ENCODE results near the gene FNTB.

Gene FNTB, protein sequence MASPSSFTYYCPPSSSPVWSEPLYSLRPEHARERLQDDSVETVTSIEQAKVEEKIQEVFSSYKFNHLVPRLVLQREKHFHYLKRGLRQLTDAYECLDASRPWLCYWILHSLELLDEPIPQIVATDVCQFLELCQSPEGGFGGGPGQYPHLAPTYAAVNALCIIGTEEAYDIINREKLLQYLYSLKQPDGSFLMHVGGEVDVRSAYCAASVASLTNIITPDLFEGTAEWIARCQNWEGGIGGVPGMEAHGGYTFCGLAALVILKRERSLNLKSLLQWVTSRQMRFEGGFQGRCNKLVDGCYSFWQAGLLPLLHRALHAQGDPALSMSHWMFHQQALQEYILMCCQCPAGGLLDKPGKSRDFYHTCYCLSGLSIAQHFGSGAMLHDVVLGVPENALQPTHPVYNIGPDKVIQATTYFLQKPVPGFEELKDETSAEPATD

GRCh38 chr14:64986648-64987437 is at the start of gene FNTB:
Gene FNTB, plus strand, starts transcription at chr14:64986895. Its CDS starts 59 bp downstream, at chr14:64986954.
- peak; percentile 96 for DNase-seq

GRCh38 chr14:64937171-64937820 is 49.4 kb upstream of the FNTB start:
- peak; percentile 10 for DNase-seq

GRCh38 chr14:64937821-64938193 is 48.9 kb upstream of the FNTB start:
- no peak for DNase-seq

DNA sequence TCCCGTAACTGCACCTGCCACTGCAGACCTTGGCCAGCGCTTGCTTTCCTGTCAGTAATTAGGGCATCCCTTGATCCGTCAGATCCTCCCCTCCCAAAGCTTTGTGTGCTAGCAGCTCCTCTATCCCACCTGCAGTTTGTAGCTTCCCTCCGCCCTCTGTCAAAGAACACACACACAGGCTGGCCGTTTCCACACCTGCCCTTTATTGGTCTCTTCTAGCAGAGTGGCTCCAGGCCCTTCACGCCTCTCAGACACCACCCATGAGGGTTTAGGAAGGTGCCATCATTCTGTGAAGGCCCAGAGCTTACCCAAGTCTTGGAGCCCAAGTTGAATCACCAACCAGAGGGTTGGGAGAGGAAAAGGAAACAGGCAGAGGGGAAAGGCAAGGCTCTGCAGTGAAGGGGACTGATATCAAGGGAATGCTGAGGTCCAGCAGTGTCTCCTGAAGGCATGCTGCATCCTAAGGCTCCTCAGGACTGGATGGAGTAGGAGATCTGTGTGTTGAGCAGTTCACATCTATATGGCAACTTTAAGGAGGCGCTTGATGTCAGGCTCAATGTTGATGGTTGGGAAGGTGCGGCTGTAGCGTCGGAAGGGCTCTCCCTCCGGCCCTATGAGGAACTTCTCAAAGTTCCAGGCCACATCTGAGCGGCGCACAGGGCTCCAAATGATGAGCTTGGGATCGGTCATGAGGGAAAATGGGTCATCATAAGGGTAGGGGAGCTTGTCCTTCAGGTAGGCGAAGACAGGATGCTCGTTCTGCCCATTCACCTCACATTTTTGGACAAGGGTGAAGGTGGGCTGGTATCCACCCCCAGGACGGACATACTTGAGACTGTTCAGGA is 47.5 kb upstream of the FNTB start:
- DNase-seq = no peak

- no peak for DNase-seq
Observed at GRCh38 chr14:64939817-64940190, 46.9 kb upstream of the FNTB start.

DNA sequence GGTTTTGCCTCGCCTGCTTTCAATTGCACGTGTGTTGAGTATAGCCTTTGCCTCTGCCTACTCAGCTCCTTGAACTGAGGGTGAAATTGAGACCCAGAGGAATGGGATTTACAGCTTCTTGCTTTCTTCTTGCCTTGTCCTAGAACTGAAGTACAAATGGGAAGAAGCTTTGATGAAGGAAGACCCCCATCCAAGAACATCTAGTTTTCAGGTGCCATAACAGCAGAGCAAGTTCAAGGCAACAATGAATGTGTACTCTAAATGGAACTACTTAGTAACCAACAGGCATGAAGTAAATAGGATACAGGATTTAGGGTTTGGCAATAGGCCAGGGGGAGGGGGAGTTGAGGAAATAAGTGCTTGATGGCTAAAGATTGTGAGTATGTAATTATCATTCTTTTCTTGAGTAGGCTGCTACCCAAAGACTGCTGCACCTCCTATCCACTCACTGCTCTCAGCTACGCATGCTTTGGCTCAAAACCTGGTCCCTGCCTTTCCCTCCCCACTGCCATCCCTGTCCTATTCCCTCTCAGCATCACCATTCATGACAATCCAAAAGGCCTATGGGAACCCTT is 46.3 kb upstream of the FNTB start:
- DNase-seq = no peak

GRCh38 chr14:64942531-64943111 is 44.1 kb upstream of the FNTB start, which contains the start of gene GPX2:
Gene GPX2, minus strand, starts transcription at chr14:64942745. Its CDS starts 19 bp downstream, at chr14:64942726.
- DNase-seq = no peak

GRCh38 chr14:64943556-64943955 is 43.1 kb upstream of the FNTB start:
- no peak for DNase-seq

GRCh38 chr14:64944041-64944440 is 42.7 kb upstream of the FNTB start:
- DNase-seq = no peak

DNA sequence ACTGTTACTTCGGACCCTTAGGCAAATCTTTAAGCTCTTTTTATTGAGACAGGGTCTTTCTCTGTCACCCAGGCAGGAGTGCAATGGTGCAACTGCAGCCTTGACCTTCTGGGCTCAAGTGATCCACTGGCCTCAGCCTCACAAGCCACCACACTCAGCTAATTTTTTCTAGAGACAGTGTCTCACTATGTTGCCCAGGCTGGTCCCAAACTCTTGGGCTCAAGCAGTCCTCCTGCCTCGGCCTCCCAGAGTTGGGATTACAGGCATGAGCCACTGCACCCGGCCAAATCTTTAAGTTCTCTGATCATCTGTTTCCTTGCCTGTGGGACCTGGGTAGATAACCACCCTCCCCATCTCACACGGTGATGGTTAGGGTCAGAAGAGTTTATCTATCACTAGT is 41.8 kb upstream of the FNTB start:
- no peak for DNase-seq

- no peak for DNase-seq
Observed at GRCh38 chr14:64945431-64946178, 41.1 kb upstream of the FNTB start.

- no peak for DNase-seq
Observed at GRCh38 chr14:64946310-64947045, 40.2 kb upstream of the FNTB start.

DNA sequence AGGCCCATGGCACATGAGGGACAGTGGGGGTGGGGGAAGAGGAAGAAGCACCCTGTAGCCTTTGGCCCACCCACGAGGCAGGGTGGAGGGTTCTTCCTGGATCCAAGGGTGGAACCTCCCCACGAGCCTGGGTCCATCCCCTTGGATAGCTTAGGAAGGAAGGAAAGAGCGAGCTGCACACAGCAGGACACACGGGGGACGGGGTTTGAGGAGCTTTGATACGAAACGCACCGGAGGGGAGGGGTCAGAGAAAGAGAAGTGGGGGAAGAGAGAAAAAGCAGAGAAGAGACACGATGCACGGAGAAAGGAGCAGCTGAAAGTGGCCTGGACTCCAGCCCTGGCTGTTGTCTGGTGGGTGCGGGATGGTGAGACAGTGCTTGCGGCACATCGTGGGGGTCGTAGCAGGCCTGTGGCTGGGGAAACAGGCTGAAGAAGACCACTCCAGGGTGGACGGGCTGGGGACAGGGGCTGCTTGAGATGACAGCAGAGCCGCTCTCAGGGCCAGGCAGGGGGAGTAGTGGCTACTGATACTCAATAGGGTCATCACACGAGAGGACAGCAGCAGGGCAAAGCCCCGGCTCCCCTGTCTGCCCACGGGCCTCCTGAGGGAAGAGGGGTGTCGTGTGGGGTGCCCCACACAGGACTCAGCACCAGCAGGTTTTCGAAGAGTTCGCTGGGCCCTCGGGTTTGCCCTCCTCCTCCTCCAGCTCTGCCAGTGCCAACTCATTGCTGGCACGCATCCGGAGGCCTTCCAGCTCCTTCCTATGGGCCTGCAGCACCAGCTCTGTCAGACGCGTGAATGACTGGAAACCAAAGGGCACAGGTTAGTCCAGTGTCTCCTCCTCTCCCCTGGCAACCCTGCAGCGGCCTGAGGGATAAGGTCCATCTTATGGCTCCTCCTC is 38.7 kb upstream of the FNTB start:
- no peak for DNase-seq

- DNase-seq = no peak
Observed at GRCh38 chr14:64948612-64949210, 38.0 kb upstream of the FNTB start.

DNA sequence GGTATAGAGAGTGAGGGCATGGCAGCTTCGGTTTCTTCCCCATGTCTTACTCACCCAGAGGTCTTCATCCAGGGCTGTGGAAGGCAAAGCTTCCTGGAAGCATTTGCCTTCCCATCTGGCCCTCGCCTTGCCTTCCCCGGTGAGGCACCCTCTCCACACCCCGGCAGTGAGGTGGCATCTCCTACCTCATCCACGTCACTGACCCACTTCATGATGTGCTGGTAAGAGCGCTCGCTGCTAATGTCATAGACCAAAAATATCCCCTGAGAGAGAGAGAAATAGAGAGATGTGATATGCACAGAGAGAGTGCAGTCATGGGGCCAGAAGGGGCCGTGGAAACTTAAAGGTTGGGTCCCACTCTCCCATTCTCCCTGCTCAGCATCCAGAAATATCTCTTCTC is 35.8 kb upstream of the FNTB start:
- no peak for DNase-seq

- no peak for DNase-seq
Observed at GRCh38 chr14:64951291-64951690, 35.4 kb upstream of the FNTB start.

DNA sequence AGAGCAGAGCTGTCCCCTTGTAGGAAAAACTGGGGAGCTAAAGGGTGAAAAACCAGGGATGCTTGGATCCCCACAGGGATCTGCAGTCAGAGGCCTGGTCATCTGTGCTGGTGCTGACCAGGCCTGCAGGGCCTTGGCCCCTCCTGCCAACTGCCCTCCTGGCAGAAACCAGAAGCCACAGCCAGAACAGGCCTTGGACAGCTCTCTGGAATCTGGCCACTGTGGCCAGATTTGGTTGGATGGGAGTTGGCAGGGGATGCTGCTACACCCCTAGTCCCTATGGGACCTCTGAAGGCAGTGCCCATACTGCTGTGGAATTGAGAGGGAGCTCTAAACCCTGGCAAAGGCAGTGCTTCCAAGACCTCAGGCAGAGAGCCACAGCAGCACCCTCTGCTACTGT is 35.0 kb upstream of the FNTB start:
- no peak for DNase-seq

DNA sequence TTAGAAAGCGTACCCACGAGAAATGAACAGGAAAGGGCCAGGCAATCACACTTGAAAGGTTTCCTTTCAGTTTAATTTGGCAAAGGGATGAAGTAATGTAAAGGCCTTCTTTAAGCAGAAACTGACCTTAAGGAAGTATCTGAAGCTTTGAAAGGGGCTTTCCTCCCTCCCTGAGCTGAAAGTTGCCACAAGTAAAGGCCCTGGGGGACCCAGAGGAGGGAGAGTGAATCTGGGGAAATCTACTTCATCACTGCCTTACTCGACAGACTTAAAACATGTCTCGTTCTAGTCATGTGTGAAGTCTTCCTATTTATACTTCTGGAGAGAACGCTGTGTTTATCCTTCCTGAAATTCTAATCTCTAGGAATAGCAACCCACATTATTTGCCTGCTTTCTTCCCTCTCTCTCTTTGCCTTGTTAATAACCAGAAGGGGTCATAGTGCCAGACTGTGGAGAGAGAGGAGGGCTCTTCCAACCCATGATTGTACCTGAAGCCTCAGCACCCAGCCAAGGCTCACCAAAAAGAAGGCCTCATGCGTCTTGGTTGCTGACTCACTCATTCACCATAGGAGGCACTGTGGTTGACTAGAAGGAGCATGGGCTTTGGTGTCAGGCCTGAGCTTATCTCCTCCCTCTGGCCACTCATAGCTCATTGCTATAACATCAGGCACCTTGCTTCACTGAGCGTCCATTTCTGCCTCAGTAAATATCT is 33.9 kb upstream of the FNTB start:
- DNase-seq = no peak
